DND-41 (cell line): Measurements from ENCODE around the gene BBS9.

Experiments used
- ATAC-seq: fragments of 200-7000 bp; cut with Tn5 transposase; 3 replicates; pipeline ENCODE4 v1.9.1; 2021; ENCODE audit warnings: low read depth; ENCODE audit not compliant: insufficient read depth
- DNase-seq: peaks from one replicate; pipeline ENCODE4 v3.0.0-alpha.2; 2020
- H2AFZ ChIP-seq: 2 replicates; pipeline ENCODE4 v1.6.0; 2012; ENCODE audit warnings: low read depth, low read length
- H3K27ac ChIP-seq: 2 replicates; pipeline ENCODE4 v1.5.1; 2012; ENCODE audit warnings: low read length, inconsistent platforms
- H3K27me3 ChIP-seq: fragments of 200-600 bp; sonication (generic); 2 replicates; pipeline ENCODE4 v1.6.0; 2012; ENCODE audit warnings: low read length, mild to moderate bottlenecking, inconsistent platforms; ENCODE audit not compliant: insufficient read depth, poor library complexity
- H3K36me3 ChIP-seq: 2 replicates; pipeline ENCODE4 v1.5.1; 2012; ENCODE audit warnings: low read length, inconsistent platforms; ENCODE audit not compliant: insufficient read depth
- H3K4me1 ChIP-seq: 2 replicates; pipeline ENCODE4 v1.5.1; 2012; ENCODE audit warnings: mild to moderate bottlenecking, low read length; ENCODE audit not compliant: insufficient read depth
- H3K4me2 ChIP-seq: 2 replicates; pipeline ENCODE4 v1.6.0; 2012; ENCODE audit warnings: mild to moderate bottlenecking, moderate library complexity, low read length, inconsistent platforms; ENCODE audit not compliant: insufficient read depth
- H3K4me3 ChIP-seq, 2 experiments: fragments of 200-600 bp in 1 of 2; shearing (Covaris generic) in 1 of 2; 2 replicates each; pipeline ENCODE4 v1.5.1; 2012 to 2016; ENCODE audit warnings: inconsistent platforms in 2 of 2, low read length in 2 of 2, mild to moderate bottlenecking in 2 of 2, low read depth in 1 of 2, moderate library complexity in 1 of 2
- H3K79me2 ChIP-seq: 2 replicates; pipeline ENCODE4 v1.6.0; 2012; ENCODE audit warnings: low read length, inconsistent platforms; ENCODE audit not compliant: insufficient read depth
- H3K9ac ChIP-seq: 2 replicates; pipeline ENCODE4 v1.6.0; 2012; ENCODE audit warnings: low read depth, mild to moderate bottlenecking, inconsistent platforms, low read length, moderate library complexity
- H3K9me3 ChIP-seq: 2 replicates; pipeline ENCODE4 v1.5.1; 2012; ENCODE audit warnings: low read length, moderate library complexity, mild to moderate bottlenecking, inconsistent platforms; ENCODE audit not compliant: insufficient read depth, severe bottlenecking
- H4K20me1 ChIP-seq: 2 replicates; pipeline ENCODE4 v1.6.0; 2012; ENCODE audit warnings: low read length; ENCODE audit not compliant: insufficient read depth
- CTCF ChIP-seq: IDR thresholded peaks from 2 replicates; pipeline ENCODE4 v1.5.1; 2012; ENCODE audit warnings: borderline replicate concordance, low read length, moderate library complexity, mild to moderate bottlenecking; ENCODE audit not compliant: poor library complexity, severe bottlenecking; ENCODE audit errors: extremely low read depth
- EZH2 ChIP-seq: IDR thresholded peaks from 3 replicates; pipeline ENCODE4 v1.6.1; 2012; ENCODE audit warnings: borderline replicate concordance, low read depth, mild to moderate bottlenecking, moderate library complexity, low read length, inconsistent platforms; ENCODE audit not compliant: severe bottlenecking

The BBS9 gene

GRCh38 chr7:33466203-33466602 lies 336.8 kb downstream of the BBS9 start:
- Histone ChIP-seq H3K4me3 (no peak overlapping the region), H3K27ac (no peak overlapping the region), H3K36me3 (no peaks in the 10 kb centered on the region), H3K4me2 (no peak overlapping the region), H4K20me1 (no peaks in the 10 kb centered on the region), H3K79me2 (no peaks in the 10 kb centered on the region), H3K4me1 (no peaks in the 10 kb centered on the region), H2AFZ (no peak overlapping the region), H3K27me3 (no peaks in the 10 kb centered on the region), H3K9ac (no peak overlapping the region), H3K9me3 (no peaks in the 10 kb centered on the region)
- no peak for TF ChIP-seq CTCF
- ATAC-seq = no peak
- DNase-seq = no peak

GRCh38 chr7:33471636-33472242 lies 342.4 kb downstream of the BBS9 start:
- no peak overlapping the region for H3K9ac ChIP-seq
- H3K27ac ChIP-seq = no peak overlapping the region
- H3K27me3 ChIP-seq = no peaks in the 10 kb centered on the region
- H3K9me3 ChIP-seq = no peaks in the 10 kb centered on the region
- TF ChIP-seq CTCF (no peak), EZH2 (no peak)
- no peaks in the 10 kb centered on the region for H3K4me1 ChIP-seq
- no peak overlapping the region for H2AFZ ChIP-seq
- no peaks in the 10 kb centered on the region for H4K20me1 ChIP-seq
- no peak for DNase-seq
- no peaks in the 10 kb centered on the region for H3K79me2 ChIP-seq
- no peak overlapping the region for H3K4me3 ChIP-seq
- no peak for ATAC-seq
- H3K36me3 ChIP-seq = no peaks in the 10 kb centered on the region
- H3K4me2 ChIP-seq = no peak overlapping the region

GRCh38 chr7:33472348-33473025 lies 343.1 kb downstream of the BBS9 start:
- H3K9me3 ChIP-seq = no peaks in the 10 kb centered on the region
- no peaks in the 10 kb centered on the region for H3K4me1 ChIP-seq
- DNase-seq (no peak), ATAC-seq (no peak)
- TF ChIP-seq EZH2 = no peak
- TF ChIP-seq CTCF = no peak
- no peaks in the 10 kb centered on the region for H3K36me3 ChIP-seq
- H4K20me1 ChIP-seq = no peaks in the 10 kb centered on the region
- no peak overlapping the region for H2AFZ ChIP-seq
- H3K27me3 ChIP-seq = no peaks in the 10 kb centered on the region
- no peak overlapping the region for H3K9ac ChIP-seq
- H3K27ac ChIP-seq = no peak overlapping the region
- H3K79me2 ChIP-seq = no peaks in the 10 kb centered on the region
- H3K4me3 ChIP-seq = no peak overlapping the region
- no peak overlapping the region for H3K4me2 ChIP-seq
